ENCODE results near the gene RGS6. TPM values are rescaled to one million over a fixed set of nuclear protein-coding genes. Genes with fewer than 3 reads are reported as not detected.

The RGS6 gene
- total and polyA plus RNA-seq, 2 of the 4 experiments (the other 2 are of a cell fraction) = not detected

- Histone ChIP-seq H3K56ac (ENCODE audit: extremely low read depth, insufficient read depth, low read length) (no peak overlapping the region), H2BK5ac (ENCODE audit: low read depth, low read length, poor library complexity, severe bottlenecking) (no peak overlapping the region), H4K20me1 (ENCODE audit: insufficient read depth, low read length) (no peaks in the 10 kb centered on the region), H4K5ac (ENCODE audit: low read depth, low read length) (no peak overlapping the region), H3K23ac (ENCODE audit: low read depth, low read length) (no peak overlapping the region), H3K14ac (replicated peaks; ENCODE audit: low read depth, low read length) (no peak overlapping the region), H4K8ac (ENCODE audit: low read depth in 2 of 2, low read length in 2 of 2) (no peak overlapping the region), H3K36me3 (ENCODE audit: control insufficient read depth, insufficient read depth, low read length) (no peaks in the 10 kb centered on the region), H3K4me1 (ENCODE audit: control insufficient read depth, insufficient read depth, low read length) (no peaks in the 10 kb centered on the region), H2AK9ac (replicated peaks; ENCODE audit: low read depth, low read length, poor library complexity) (no peak overlapping the region), H2AFZ (replicated peaks; ENCODE audit: low read length, poor library complexity) (no peak overlapping the region), H2BK20ac (ENCODE audit: low read depth, low read length) (no peak overlapping the region), H2BK15ac (ENCODE audit: low read depth, low read length) (no peak overlapping the region), H3K27ac (ENCODE audit: insufficient read depth, low read length) (no peak overlapping the region), H3K9me1 (ENCODE audit: insufficient read depth, low read length) (no peaks in the 10 kb centered on the region), H3K4ac (ENCODE audit: low read depth, low read length) (no peak overlapping the region), H3K27me3 (ENCODE audit: control insufficient read depth, insufficient read depth, low read length) (no peaks in the 10 kb centered on the region), H2AK5ac (ENCODE audit: low read depth, low read length) (no peak overlapping the region), H3K4me3 (ENCODE audit: insufficient read depth, low read depth, low read length) (no peak overlapping the region), H4K91ac (ENCODE audit: insufficient read depth, low read depth, low read length) (no peak overlapping the region), H3K9me3 (ENCODE audit: control insufficient read depth, insufficient read depth, low read length) (no peaks in the 10 kb centered on the region), H3K4me2 (ENCODE audit: low read depth, low read length) (no peak overlapping the region), H3K18ac (ENCODE audit: low read depth, low read length) (no peak overlapping the region), H2BK120ac (ENCODE audit: low read depth, low read length) (no peak overlapping the region), H3K79me1 (ENCODE audit: low read depth in 1 of 2, low read length in 2 of 2) (no peaks in the 10 kb centered on the region), H3K9ac (ENCODE audit: low read depth, low read length) (no peak overlapping the region)
- no TSS peak for BruUV-seq (replicated peaks)
- no peak for DNase-seq
- in situ Hi-C loops (cut with MboI; ENCODE audit: low sequenced_read_pairs) = no loop called here
- dilution Hi-C loops (cut with HindIII; ENCODE audit: low sequenced_read_pairs, unreplicated experiment) = no loop called here
- TF ChIP-seq BHLHE40 (IDR thresholded peaks at IDR 0.05; ENCODE audit: low read depth, low read length) (no peak), FOS (IDR thresholded peaks at IDR 0.05; ENCODE audit: low read depth, low read length) (no peak), POLR2A (IDR thresholded peaks at IDR 0.05; ENCODE audit: low read depth, low read length) (no peak)
- WGBS, 2 experiments (ENCODE audit: extremely low coverage in 2 of 2, insufficient read length in 1 of 2) = 43% methylated on average over 2 of the region's 3 CpGs; no CpG with 5 or more reads in 1 of the 2 experiments
- ATAC-seq (ENCODE audit: low read depth) = no peak
- CTCF ChIA-PET = no interaction called here
- intact Hi-C loops (cut with micrococcal nuclease) = no loop called here
- POLR2A ChIA-PET (ENCODE audit: unreplicated experiment) = no interaction called here
Measured at GRCh38 chr14:71988939-71989338, 56.7 kb downstream of the RGS6 start.
